Brain microvascular endothelial cell (primary cell): ENCODE results near the gene PNCK.

Experiments used
- DNase-seq: peaks from one replicate; pipeline ENCODE4 v3.0.0-alpha.2; 2020
- H3K27ac ChIP-seq: fragments of 250-450 bp; sonication (Bioruptor Pico); 2 replicates; pipeline ENCODE4 v1.5.1; 2020; ENCODE audit warnings: mild to moderate bottlenecking, moderate library complexity
- H3K27me3 ChIP-seq: fragments of 250-450 bp; sonication (Bioruptor Pico); replicated peaks from 2 replicates; pipeline ENCODE4 v1.5.1; 2020; ENCODE audit warnings: mild to moderate bottlenecking
- H3K36me3 ChIP-seq: fragments of 250-450 bp; sonication (Bioruptor Pico); replicated peaks from 2 replicates; pipeline ENCODE4 v1.5.1; 2020; ENCODE audit warnings: mild to moderate bottlenecking
- H3K4me3 ChIP-seq: 2 replicates; pipeline ENCODE4 v1.5.1; 2011; ENCODE audit warnings: low read depth, mild to moderate bottlenecking, control low read depth, low read length, moderate library complexity
- CTCF ChIP-seq: IDR thresholded peaks from 2 replicates; pipeline ENCODE4 v1.5.1; 2011; ENCODE audit warnings: low read depth, mild to moderate bottlenecking, moderate library complexity, low read length, control low read depth, inconsistent platforms; ENCODE audit errors: missing control alignments
- in situ Hi-C: cut with HindIII; loops from 2 replicates; pipeline ENCODE4 v1.10.0; 2017; ENCODE audit warnings: low sequenced_read_pairs, low pct_ligation_motif_present

PNCK gene

GRCh38 chrX:153626863-153627674 lies 46.5 kb downstream of the PNCK start:
- Histone ChIP-seq H3K4me3 (no peak overlapping the region), H3K27ac (no peak overlapping the region), H3K27me3 (no peaks in the 10 kb centered on the region), H3K36me3 (no peaks in the 10 kb centered on the region)
- in situ Hi-C loops = no loop called here
- no peak for TF ChIP-seq CTCF
- no peak for DNase-seq

- Histone ChIP-seq H3K27me3 (no peaks in the 10 kb centered on the region), H3K36me3 (no peaks in the 10 kb centered on the region), H3K27ac (no peak overlapping the region), H3K4me3 (no peak overlapping the region)
- no peak for TF ChIP-seq CTCF
- no peak for DNase-seq
- in situ Hi-C loops = no loop called here
Measured at GRCh38 chrX:153626025-153626633, 47.5 kb downstream of the PNCK start.

DNA sequence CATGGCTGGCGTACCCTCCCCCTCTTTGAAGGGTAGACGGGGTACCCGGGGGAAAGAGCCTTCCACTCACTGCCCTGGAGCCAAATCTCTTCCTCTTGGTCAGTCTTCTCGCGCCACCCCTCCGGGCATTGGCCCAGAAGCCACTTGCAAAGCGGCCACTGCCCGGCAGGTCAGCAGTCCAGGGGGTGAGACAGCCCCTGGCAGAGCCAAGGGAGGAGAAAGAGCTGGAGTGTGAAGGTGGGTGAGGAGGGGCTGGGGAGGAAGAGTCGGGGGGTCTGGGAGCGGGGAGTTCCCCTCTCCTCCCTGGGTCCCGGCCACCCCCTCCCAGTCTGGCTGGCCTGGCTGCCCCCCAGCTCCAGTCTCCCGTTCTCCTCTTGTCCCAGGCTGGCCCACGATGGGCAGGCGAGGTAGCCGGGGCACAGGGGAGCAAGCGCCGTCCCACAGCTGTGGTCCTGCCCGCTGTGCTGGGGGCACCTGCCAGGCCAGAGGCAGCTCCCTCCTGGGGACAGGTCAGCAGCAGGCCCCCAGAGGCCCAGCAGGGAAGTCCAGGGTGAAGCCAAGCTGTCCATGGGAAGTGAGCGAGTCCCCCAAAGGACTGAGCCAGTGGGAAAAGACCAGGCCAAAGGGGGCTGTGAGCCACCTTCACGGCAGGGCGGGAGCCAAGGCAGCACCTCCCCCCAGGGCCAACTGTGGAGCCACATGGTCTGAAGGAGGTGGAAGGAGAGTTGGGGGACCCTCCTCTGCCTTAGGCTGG lies 48.2 kb downstream of the PNCK start:
- H3K36me3 ChIP-seq = no peaks in the 10 kb centered on the region
- no peak for TF ChIP-seq CTCF
- no peak for DNase-seq
- in situ Hi-C loops = no loop called here
- no peak overlapping the region for H3K4me3 ChIP-seq
- no peaks in the 10 kb centered on the region for H3K27me3 ChIP-seq
- no peak overlapping the region for H3K27ac ChIP-seq

GRCh38 chrX:153624196-153625091 lies 49.2 kb downstream of the PNCK start:
- no peak for DNase-seq
- Histone ChIP-seq H3K27ac (no peak overlapping the region), H3K4me3 (no peak overlapping the region), H3K27me3 (no peaks in the 10 kb centered on the region), H3K36me3 (no peaks in the 10 kb centered on the region)
- no peak for TF ChIP-seq CTCF
- in situ Hi-C loops = no loop called here

DNA sequence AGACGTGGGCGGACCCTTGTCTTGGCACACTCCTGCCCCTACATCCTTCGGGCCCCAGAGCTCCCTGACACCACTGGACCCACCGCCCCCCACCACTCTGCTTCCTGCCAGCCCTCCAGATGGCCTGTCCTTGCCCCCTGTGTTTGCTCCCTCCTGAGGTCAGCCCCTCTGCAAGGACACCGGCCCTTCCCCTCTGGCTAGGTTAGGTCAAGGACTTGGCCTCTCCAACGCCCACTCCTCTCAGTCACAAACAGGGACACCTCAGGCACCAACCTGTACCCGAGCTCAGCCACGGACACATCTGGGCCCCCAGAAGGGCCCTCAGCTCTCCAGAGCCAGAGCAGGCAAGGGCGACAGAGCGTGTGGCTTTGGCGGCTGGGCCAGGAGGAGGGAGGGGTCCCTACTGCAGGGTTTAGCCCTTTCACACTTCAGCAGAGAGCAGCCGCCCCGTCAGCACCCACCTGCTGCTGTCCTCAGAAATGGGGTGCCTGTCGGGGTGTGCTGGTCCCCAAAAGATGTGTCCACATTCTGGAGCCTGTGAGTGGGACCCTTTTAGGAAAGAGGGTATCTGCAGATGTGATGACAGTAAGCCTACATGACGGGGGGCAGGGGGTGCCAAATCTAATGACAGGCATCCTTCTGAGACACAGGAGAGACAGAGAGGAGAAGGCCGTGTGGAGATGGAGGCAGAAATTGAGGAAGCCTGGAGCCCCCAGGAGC lies 50.1 kb downstream of the PNCK start:
- DNase-seq = no peak
- Histone ChIP-seq H3K36me3 (no peaks in the 10 kb centered on the region), H3K4me3 (no peak overlapping the region), H3K27ac (no peak overlapping the region), H3K27me3 (no peaks in the 10 kb centered on the region)
- TF ChIP-seq CTCF = no peak
- in situ Hi-C loops = no loop called here
